ENCODE measurements around the gene STRBP. TPM values are rescaled to one million over a fixed set of nuclear protein-coding genes. Genes with fewer than 3 reads are reported as not detected.
"Not testable (repeated sequence)": the region's sequence is repeated elsewhere in the genome, so short reads cannot be mapped to it uniquely, and the experiment has no call there.

The STRBP gene
- total RNA-seq, 1 donor from 2014 or later, result 21.6 TPM

DNA sequence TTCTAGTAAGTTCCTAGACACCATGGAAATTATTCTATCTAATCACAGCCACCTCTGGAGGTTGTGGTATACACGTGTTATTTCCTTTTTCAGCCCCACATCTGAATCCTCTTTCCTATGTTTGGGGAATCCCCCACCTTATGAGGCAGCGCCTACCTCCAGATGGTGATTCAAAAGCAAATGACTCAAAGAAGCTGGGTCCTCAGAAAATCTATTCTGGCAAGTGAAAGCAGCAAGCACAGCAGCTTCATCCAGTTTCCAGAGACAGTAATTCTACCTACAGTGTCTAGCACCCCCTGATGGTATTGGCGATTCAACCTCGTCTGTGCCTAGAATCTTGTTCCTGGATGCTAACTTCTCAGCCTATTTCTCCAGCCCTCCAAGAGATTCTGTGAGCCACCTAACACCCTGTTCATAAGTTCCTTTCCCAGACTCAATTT is 43.0 kb downstream of the STRBP start:
- no peak for ATAC-seq
- intact Hi-C loops (cut with DNase I), result loop anchor here (10.0 kb wide), 2 partner anchors 141 to 321 kb away; partner anchors contain the start of gene RC3H2
- DNase-seq (ENCODE audit: missing footprints), result no peak

- ATAC-seq, result no peak
- intact Hi-C loops (cut with DNase I), result loop anchor here (10.0 kb wide), 2 partner anchors 135 to 315 kb away; partner anchors contain the start of gene RC3H2
Measured at GRCh38 chr9:123220127-123220526, 48.3 kb downstream of the STRBP start.

DNA sequence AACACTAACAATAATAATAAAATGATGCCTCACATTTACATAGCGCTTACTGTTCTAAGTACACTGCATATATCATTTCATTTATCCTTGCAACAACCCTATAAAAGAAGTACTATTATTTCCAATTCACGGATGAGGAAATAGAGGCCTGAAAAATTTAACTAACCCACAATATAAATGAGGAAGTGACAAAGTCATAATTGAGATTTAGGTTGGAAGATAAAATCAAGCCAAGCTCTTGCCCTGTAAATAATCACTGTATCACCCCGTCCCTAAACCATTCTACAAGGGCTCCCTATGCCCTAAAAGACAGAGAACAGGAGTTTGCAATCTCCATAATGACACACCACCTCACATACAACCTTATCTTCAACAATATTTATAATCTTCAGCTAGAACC is 49.6 kb downstream of the STRBP start:
- intact Hi-C loops (cut with DNase I), result no loop called here
- ATAC-seq, result no peak
- no peak for DNase-seq (ENCODE audit: missing footprints)

More at GRCh38 chr9:123220127-123220526, 48.3 kb downstream of the STRBP start:
- DNase-seq (ENCODE audit: missing footprints), result no peak

DNA sequence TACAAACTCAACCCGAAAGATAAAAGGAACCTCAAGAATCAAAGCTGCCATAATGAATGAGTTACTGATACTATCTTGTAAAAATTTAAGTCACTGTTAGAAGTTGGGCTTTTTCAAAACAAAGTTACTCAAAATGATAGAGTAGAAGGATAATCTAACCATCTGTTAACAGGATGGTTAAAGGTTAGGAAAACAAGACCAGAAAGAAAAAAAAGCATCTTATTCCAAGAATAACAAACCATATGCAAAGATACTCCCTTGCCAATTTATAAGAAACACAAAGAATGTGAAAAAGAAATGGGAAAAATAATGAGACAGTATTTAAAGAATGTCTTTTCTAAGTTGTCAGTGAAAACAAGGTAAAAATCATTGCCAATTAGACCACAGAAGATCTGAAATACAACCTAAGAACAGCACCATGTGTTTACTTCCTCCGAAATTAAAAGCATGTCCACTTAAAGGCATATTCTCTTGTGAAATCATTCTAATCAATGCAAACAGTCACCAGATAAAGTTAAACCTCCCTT is 51.2 kb downstream of the STRBP start:
- ATAC-seq (no peak), DNase-seq (ENCODE audit: missing footprints) (no peak)
- intact Hi-C loops (cut with DNase I), result no loop called here

GRCh38 chr9:123216251-123216797 is 52.1 kb downstream of the STRBP start:
- no peak for ATAC-seq
- DNase-seq (ENCODE audit: missing footprints), result no peak
- intact Hi-C loops (cut with DNase I), result no loop called here

DNA sequence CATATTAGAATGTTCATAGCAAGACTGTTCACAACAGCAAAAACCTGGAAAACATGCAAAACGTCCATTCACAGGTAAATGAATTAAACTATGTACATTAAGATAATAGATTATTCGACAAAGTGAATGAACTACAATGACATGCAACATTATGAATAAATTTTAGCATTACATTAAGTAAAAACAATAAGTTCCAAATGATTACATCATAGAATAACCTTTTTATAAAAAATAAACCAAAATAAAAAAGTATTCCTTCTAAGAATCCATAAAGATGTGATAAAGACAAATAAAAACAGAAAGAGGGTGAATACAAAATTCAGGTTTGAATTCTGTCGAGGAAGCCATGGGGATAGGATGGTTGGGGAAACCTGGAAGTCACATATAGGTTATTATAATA is 57.3 kb downstream of the STRBP start:
- ATAC-seq, result no peak
- no peak for DNase-seq (ENCODE audit: missing footprints)
- intact Hi-C loops (cut with DNase I), result no loop called here

DNA sequence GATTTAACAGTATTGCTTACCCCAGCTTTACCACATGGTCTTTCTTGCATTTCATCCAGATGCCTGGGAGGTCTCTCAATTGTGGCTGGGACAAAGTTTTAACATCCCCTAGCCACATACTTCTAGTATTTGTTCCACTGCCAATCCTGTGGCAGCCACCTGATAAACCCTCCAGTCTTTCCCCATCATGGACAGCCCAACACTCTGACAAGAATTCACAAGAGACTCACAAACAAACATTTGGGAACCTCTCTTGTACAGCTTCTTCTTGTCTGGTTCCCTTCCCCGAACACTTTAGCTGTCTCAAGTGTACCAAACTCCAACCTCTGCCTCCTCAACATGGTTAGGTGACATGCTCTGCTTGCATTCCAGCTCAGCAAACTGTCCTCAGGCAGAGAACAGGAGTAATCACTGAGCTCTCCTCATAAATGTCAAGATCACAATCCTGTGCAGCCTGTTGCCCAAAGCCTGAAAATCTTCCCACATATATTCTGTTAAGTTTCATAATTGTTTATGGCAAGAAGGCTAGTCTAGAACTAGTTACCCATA is 59.7 kb downstream of the STRBP start:
- ATAC-seq (peak; percentile 50), DNase-seq (ENCODE audit: missing footprints) (no peak)
- intact Hi-C loops (cut with DNase I), result no loop called here

GRCh38 chr9:123206065-123206464 is 62.3 kb downstream of the STRBP start:
- ATAC-seq, result no peak
- intact Hi-C loops (cut with DNase I), result no loop called here

GRCh38 chr9:123201083-123201482 is 67.3 kb downstream of the STRBP start:
- intact Hi-C loops (cut with DNase I), result no loop called here
- no peak for DNase-seq (ENCODE audit: missing footprints)
- no peak for ATAC-seq

More at GRCh38 chr9:123206065-123206464, 62.3 kb downstream of the STRBP start:
- DNase-seq (ENCODE audit: missing footprints), result no peak

- ATAC-seq; DNase-seq (ENCODE audit: missing footprints); intact Hi-C loops (cut with DNase I): not testable (repeated sequence)
Measured at GRCh38 chr9:123200469-123200868, 67.9 kb downstream of the STRBP start.

GRCh38 chr9:123196124-123196523 is 72.3 kb downstream of the STRBP start:
- ATAC-seq (no peak), DNase-seq (ENCODE audit: missing footprints) (no peak)
- intact Hi-C loops (cut with DNase I), result no loop called here

DNA sequence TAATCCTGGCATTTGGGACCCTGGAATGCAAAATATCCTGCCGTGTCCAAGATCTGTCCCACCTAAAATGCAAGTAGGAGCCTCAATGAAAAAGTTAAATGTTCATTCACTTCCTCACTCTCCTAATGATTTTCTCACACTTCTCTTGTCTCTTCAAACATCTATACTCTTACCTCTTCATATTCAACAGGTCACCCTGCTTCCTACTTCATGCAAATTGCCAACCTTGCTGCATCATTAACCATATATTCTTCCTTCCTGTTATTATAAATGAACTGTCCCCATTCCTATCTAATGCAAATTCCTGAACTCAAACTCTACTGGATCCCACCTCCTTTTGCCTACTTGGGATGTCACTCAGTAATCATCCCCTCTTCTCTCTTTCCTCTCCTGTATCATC is 74.4 kb downstream of the STRBP start:
- DNase-seq (ENCODE audit: missing footprints), result no peak
- intact Hi-C loops (cut with DNase I), result no loop called here
- ATAC-seq, result no peak

DNA sequence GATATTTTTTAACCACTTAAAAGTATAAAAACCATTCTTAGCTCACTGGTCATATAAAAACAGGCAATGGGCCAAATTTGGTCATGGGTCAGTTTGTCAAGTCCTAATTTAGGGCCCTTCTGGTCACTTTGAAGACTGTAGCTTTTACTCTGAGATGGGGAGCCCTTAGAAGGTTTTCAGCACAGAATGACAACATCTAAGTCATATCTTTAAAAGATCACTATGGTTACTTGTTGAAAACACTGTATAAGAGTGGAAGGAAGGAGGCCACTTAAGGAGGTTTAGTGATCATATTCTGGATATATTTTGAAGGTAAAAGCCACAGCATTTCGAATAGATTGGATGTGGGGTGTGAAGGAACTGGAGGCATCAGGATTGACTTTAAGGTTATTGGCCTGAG is 76.7 kb downstream of the STRBP start:
- no peak for DNase-seq (ENCODE audit: missing footprints)
- intact Hi-C loops (cut with DNase I), result no loop called here
- ATAC-seq, result no peak

GRCh38 chr9:123191260-123191659 is 77.1 kb downstream of the STRBP start:
- ATAC-seq (no peak), DNase-seq (ENCODE audit: missing footprints) (no peak)
- intact Hi-C loops (cut with DNase I), result no loop called here

- DNase-seq (ENCODE audit: missing footprints) (no peak), ATAC-seq (no peak)
- intact Hi-C loops (cut with DNase I), result no loop called here
Measured at GRCh38 chr9:123187131-123187530, 81.3 kb downstream of the STRBP start.

DNA sequence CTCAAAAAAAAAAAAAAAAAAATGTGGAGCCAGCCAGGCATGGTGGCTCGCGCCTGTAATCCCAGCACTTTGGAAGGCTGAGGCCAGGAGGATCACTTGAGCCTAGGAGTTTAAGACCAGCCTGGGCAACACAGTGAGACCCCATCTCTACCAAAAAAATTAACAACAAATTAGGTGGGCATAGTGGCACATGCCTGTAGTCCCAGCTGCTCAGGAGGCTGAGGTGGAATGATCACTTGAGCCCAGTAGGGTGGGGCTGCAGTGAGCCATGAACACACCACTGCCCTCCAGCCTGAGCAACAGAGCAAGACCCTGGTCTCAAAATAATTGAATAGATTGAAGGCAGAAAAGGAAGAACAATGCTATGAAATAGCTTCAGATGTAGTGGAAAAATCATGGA is 82.4 kb downstream of the STRBP start:
- intact Hi-C loops (cut with DNase I); DNase-seq (ENCODE audit: missing footprints); ATAC-seq: not testable (repeated sequence)

- DNase-seq (ENCODE audit: missing footprints) (no peak), ATAC-seq (no peak)
- intact Hi-C loops (cut with DNase I), result loop anchor here (10.0 kb wide), 1 partner anchor 168 kb away; no protein-coding TSS in a partner anchor
Measured at GRCh38 chr9:123176949-123177348, 91.4 kb downstream of the STRBP start.

GRCh38 chr9:123175854-123176629 is 92.3 kb downstream of the STRBP start:
- intact Hi-C loops (cut with DNase I), result loop anchor here (10.0 kb wide), 1 partner anchor 169 kb away; no protein-coding TSS in a partner anchor
- ATAC-seq (no peak), DNase-seq (ENCODE audit: missing footprints) (no peak)

DNA sequence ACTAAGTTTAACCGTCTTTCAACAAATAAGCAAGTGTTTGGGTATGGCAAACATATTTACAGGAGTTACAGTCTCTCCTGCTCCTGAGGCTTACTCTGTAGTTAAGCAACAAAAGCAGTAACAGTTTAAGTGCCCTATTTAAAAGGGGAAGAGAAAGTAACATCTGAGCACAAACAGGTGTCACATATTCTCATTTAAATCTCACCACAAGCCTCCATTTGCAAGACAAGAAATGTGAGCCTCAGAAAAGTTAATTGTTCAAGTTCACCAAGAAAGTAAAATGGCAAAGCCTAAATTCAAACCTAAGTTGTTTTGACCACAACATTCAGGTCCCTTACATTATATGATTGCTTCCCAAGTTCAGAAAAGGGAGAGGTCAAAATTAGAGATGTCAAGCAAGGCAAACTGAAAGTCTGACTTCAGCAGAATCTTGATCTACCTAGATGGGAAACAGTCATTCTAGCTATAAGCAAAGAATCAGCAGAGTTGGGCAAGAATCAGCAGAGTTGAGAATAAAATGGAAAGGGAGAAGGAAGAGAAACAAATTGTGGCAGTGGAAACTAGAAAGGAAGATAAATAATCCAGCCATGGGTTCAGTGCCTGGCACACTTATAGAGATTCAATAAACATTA is 93.4 kb downstream of the STRBP start:
- DNase-seq (ENCODE audit: missing footprints), result no peak
- ATAC-seq, result no peak

More for the DNA sequence above, 93.4 kb downstream of the STRBP start:
- intact Hi-C loops (cut with DNase I), result loop anchor here (10.0 kb wide), 1 partner anchor 170 kb away; no protein-coding TSS in a partner anchor
